ENCODE measurements around the gene ACIN1. TPM values are rescaled to one million over a fixed set of nuclear protein-coding genes. Genes with fewer than 3 reads are reported as not detected.

The ACIN1 gene
- total and polyA plus RNA-seq, 8 donors: 137 to 380 (median 332) TPM

GRCh38 chr14:23115918-23116317 is 21.0 kb upstream of the ACIN1 start:
- Histone ChIP-seq H3K27me3 (peaks cover 0 to 9% of the 10 kb centered on the region in 2 donors), H3K36me3 (no peaks in the 10 kb centered on the region), H3K27ac (peak overlapping the region in 1 of 2 donors; percentile 63), H3K4me1 (peaks cover 12 to 69% of the 10 kb centered on the region in 2 donors), H3K9me3 (no peaks in the 10 kb centered on the region), H3K4me3 (no peak overlapping the region)
- no peak for ATAC-seq
- TF ChIP-seq CTCF (IDR thresholded peaks at IDR 0.05): no peak
- intact Hi-C loops (cut with DNase I): no loop called here
- DNase-seq: no peak

GRCh38 chr14:23115039-23115731 is 20.2 kb upstream of the ACIN1 start:
- Histone ChIP-seq H3K4me3 (no peak overlapping the region), H3K27ac (peak overlapping the region in 1 of 2 donors; percentile 63)
- no peak for TF ChIP-seq CTCF (IDR thresholded peaks at IDR 0.05)

GRCh38 chr14:23114669-23115038 is 19.7 kb upstream of the ACIN1 start:
- H3K4me1 ChIP-seq: peaks cover 8 to 56% of the 10 kb centered on the region in 2 donors
- peak overlapping the region in 1 of 2 donors; percentile 63 for H3K27ac ChIP-seq
- DNase-seq (no peak), ATAC-seq (peak; percentile 47)
- intact Hi-C loops (cut with DNase I): no loop called here
- no peaks in the 10 kb centered on the region for H3K36me3 ChIP-seq
- no peaks in the 10 kb centered on the region for H3K9me3 ChIP-seq
- H3K27me3 ChIP-seq: peaks cover 0 to 12% of the 10 kb centered on the region in 2 donors
- no peak overlapping the region for H3K4me3 ChIP-seq
- no peak for TF ChIP-seq CTCF (IDR thresholded peaks at IDR 0.05)

More at GRCh38 chr14:23115039-23115731, 20.2 kb upstream of the ACIN1 start:
- Histone ChIP-seq H3K27me3 (peaks cover 0 to 12% of the 10 kb centered on the region in 2 donors), H3K9me3 (no peaks in the 10 kb centered on the region), H3K4me1 (peaks cover 8 to 62% of the 10 kb centered on the region in 2 donors), H3K36me3 (no peaks in the 10 kb centered on the region)
- DNase-seq (peak in 1 of 4 donors; percentile 63), ATAC-seq (peak; percentile 80)
- intact Hi-C loops (cut with DNase I): no loop called here

- TF ChIP-seq CTCF (IDR thresholded peaks at IDR 0.05): no peak
- H3K4me3 ChIP-seq: no peak overlapping the region
- intact Hi-C loops (cut with DNase I): no loop called here
- ATAC-seq: no peak
- no peaks in the 10 kb centered on the region for H3K36me3 ChIP-seq
- H3K27ac ChIP-seq: peak overlapping the region in 1 of 2 donors; percentile 63
- peaks cover 0 to 12% of the 10 kb centered on the region in 2 donors for H3K27me3 ChIP-seq
- H3K9me3 ChIP-seq: no peaks in the 10 kb centered on the region
- DNase-seq: no peak
- H3K4me1 ChIP-seq: peaks cover 8 to 51% of the 10 kb centered on the region in 2 donors
Observed at GRCh38 chr14:23114120-23114458, 19.2 kb upstream of the ACIN1 start.

- Histone ChIP-seq H3K4me3 (no peak overlapping the region), H3K27me3 (peaks cover 0 to 12% of the 10 kb centered on the region in 2 donors), H3K27ac (peak overlapping the region in 1 of 2 donors; percentile 63), H3K4me1 (peaks cover 8 to 47% of the 10 kb centered on the region in 2 donors), H3K9me3 (no peaks in the 10 kb centered on the region), H3K36me3 (no peaks in the 10 kb centered on the region)
- TF ChIP-seq CTCF (IDR thresholded peaks at IDR 0.05): no peak
- ATAC-seq: peak; percentile 5
- DNase-seq: peak in 2 of 4 donors; percentile 71 to 91
- intact Hi-C loops (cut with DNase I): no loop called here
Observed at GRCh38 chr14:23113431-23114119, 18.6 kb upstream of the ACIN1 start.

Measured in left lung (tissue), 10 donors.